SK-N-SH (cell line): ENCODE results near the gene ZNF649.

Experiments
- EP300 ChIP-seq, 2 experiments: IDR thresholded peaks; 2 replicates each; pipeline versions ENCODE4 v1.4.0 to v1.6.1; 2012; ENCODE audit warnings: borderline replicate concordance in 1 of 2, low read depth in 1 of 2, low read length in 1 of 2
- FOXM1 ChIP-seq: IDR thresholded peaks from 2 replicates; pipeline ENCODE4 v1.4.0; 2012; ENCODE audit warnings: low read depth, mild to moderate bottlenecking
- MXI1 ChIP-seq: IDR thresholded peaks from 2 replicates; pipeline ENCODE4 v1.6.1; 2012; ENCODE audit warnings: mild to moderate bottlenecking, low read depth, low read length, improper control_type of control experiment
- NFIC ChIP-seq: IDR thresholded peaks from 2 replicates; pipeline ENCODE4 v1.4.0; 2012; ENCODE audit warnings: borderline replicate concordance
- POLR2AphosphoS5 ChIP-seq: IDR thresholded peaks from 2 replicates; pipeline ENCODE4 v1.6.1; 2012; ENCODE audit warnings: low read depth, low read length
- SMC3 ChIP-seq: IDR thresholded peaks from 2 replicates; pipeline ENCODE4 v1.6.1; 2012; ENCODE audit warnings: low read depth, low read length, improper control_type of control experiment
- TAF1 ChIP-seq: IDR thresholded peaks from 2 replicates; pipeline ENCODE4 v1.6.1; 2012; ENCODE audit warnings: low read depth, mild to moderate bottlenecking, low read length, moderate library complexity, borderline replicate concordance
- YY1 ChIP-seq: IDR thresholded peaks from 2 replicates; pipeline ENCODE4 v1.4.0; 2012; ENCODE audit warnings: low read depth, mild to moderate bottlenecking
- TF ChIP-seq, protein P1 (sequence below): IDR thresholded peaks from 2 replicates; pipeline ENCODE4 v1.6.1; 2012; ENCODE audit warnings: mild to moderate bottlenecking, low read depth, low read length, moderate library complexity
- TF ChIP-seq, protein P2 (sequence below): fragments of 200-600 bp; sonication (generic); IDR thresholded peaks from 2 replicates; pipeline ENCODE4 v1.6.1; 2017; ENCODE audit warnings: antibody characterized with exemption, mild to moderate bottlenecking, moderate library complexity
- TF ChIP-seq, protein P3 (sequence below): fragments of 150-350 bp; IDR thresholded peaks from 2 replicates; pipeline ENCODE4 v1.6.1; 2017; ENCODE audit warnings: antibody characterized with exemption, low read length, low read depth, borderline replicate concordance
- TF ChIP-seq, protein P4 (sequence below): IDR thresholded peaks from 2 replicates; pipeline ENCODE4; 2012

DNA sequence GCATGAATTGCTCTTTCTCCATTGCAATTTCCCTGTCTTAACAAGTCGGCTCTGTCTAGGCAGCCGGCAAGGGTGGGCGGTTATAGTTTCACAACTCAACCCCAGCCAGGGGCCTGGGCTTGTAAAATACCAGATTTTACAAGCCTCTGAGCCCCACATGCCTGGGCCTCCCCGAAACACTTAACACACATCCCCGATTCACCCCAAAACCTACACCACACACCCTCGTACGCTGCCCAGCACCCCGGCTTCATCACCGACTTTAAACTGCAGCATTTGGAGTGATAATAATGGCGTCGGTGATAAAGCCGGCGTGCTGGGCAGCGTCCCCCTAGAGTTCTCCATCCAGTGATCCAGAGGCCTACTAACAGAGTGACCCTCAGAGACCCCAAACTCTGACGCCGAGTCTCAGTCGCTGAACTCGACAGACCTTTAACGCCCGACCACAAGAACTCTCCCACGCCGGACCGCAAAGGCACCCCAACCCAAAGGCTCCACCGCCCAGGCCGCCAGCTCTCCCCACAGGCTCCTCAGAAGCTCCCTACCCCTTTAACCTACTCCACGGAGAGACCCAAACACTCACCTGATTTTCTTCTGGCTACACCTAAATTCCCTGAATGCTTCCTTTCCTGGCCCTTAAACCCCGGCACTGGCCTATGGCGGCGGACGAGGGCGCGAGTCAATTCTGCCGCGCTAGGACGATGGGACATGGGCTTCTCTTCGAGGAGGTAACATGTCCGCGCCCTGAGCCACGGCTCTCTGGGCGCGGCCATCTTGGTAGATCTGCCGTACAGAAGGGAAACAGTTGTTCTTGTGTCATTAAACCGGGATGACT lies at the start of gene ZNF649:
- TF ChIP-seq, protein P1, sequence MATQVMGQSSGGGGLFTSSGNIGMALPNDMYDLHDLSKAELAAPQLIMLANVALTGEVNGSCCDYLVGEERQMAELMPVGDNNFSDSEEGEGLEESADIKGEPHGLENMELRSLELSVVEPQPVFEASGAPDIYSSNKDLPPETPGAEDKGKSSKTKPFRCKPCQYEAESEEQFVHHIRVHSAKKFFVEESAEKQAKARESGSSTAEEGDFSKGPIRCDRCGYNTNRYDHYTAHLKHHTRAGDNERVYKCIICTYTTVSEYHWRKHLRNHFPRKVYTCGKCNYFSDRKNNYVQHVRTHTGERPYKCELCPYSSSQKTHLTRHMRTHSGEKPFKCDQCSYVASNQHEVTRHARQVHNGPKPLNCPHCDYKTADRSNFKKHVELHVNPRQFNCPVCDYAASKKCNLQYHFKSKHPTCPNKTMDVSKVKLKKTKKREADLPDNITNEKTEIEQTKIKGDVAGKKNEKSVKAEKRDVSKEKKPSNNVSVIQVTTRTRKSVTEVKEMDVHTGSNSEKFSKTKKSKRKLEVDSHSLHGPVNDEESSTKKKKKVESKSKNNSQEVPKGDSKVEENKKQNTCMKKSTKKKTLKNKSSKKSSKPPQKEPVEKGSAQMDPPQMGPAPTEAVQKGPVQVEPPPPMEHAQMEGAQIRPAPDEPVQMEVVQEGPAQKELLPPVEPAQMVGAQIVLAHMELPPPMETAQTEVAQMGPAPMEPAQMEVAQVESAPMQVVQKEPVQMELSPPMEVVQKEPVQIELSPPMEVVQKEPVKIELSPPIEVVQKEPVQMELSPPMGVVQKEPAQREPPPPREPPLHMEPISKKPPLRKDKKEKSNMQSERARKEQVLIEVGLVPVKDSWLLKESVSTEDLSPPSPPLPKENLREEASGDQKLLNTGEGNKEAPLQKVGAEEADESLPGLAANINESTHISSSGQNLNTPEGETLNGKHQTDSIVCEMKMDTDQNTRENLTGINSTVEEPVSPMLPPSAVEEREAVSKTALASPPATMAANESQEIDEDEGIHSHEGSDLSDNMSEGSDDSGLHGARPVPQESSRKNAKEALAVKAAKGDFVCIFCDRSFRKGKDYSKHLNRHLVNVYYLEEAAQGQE = no peak
- TF ChIP-seq, protein P2, sequence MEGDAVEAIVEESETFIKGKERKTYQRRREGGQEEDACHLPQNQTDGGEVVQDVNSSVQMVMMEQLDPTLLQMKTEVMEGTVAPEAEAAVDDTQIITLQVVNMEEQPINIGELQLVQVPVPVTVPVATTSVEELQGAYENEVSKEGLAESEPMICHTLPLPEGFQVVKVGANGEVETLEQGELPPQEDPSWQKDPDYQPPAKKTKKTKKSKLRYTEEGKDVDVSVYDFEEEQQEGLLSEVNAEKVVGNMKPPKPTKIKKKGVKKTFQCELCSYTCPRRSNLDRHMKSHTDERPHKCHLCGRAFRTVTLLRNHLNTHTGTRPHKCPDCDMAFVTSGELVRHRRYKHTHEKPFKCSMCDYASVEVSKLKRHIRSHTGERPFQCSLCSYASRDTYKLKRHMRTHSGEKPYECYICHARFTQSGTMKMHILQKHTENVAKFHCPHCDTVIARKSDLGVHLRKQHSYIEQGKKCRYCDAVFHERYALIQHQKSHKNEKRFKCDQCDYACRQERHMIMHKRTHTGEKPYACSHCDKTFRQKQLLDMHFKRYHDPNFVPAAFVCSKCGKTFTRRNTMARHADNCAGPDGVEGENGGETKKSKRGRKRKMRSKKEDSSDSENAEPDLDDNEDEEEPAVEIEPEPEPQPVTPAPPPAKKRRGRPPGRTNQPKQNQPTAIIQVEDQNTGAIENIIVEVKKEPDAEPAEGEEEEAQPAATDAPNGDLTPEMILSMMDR = no peak
- TF ChIP-seq NFIC (no peak), YY1 (peak; percentile 100), EP300 (IDR thresholded peaks at IDR 0.05; ENCODE audit: borderline replicate concordance in 1 of 2, low read depth in 1 of 2, low read length in 1 of 2) (no peak), POLR2AphosphoS5 (peak; percentile 78; the same call in 1 of the 2 replicates), MXI1 (peak; percentile 56), TAF1 (peak; percentile 61), FOXM1 (no peak), SMC3 (peak; percentile 11; the same call in 1 of the 2 replicates)
- TF ChIP-seq, protein P3, sequence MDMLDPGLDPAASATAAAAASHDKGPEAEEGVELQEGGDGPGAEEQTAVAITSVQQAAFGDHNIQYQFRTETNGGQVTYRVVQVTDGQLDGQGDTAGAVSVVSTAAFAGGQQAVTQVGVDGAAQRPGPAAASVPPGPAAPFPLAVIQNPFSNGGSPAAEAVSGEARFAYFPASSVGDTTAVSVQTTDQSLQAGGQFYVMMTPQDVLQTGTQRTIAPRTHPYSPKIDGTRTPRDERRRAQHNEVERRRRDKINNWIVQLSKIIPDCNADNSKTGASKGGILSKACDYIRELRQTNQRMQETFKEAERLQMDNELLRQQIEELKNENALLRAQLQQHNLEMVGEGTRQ = no peak
- TF ChIP-seq, protein P4, sequence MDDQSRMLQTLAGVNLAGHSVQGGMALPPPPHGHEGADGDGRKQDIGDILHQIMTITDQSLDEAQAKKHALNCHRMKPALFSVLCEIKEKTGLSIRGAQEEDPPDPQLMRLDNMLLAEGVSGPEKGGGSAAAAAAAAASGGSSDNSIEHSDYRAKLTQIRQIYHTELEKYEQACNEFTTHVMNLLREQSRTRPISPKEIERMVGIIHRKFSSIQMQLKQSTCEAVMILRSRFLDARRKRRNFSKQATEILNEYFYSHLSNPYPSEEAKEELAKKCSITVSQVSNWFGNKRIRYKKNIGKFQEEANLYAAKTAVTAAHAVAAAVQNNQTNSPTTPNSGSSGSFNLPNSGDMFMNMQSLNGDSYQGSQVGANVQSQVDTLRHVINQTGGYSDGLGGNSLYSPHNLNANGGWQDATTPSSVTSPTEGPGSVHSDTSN = no peak
